OCI-LY7 (cell line): ENCODE measurements around the gene KRT86. TPM values are rescaled to one million over a fixed set of nuclear protein-coding genes. Genes with fewer than 3 reads are reported as not detected.

Experiments used
- BruUV-seq: library from RNA; stranded (reverse); fragments of 400-500 nt; replicated peaks from 2 replicates; lab custom pipeline; 2021; lab: Mats Ljungman, UMichigan
- CTCF ChIA-PET: fragments of 300-600 bp; sonication (Branson Sonifier 250); formaldehyde crosslinking; loops from one replicate; lab custom pipeline; 2022; ENCODE audit warnings: antibody characterized with exemption; ENCODE audit not compliant: unreplicated experiment; lab: Charles Lee
- POLR2A ChIA-PET: fragments of 300-600 bp; sonication (Branson Sonifier 250); formaldehyde crosslinking; loops from one replicate; lab custom pipeline; 2022; ENCODE audit warnings: antibody characterized with exemption; lab: Charles Lee
- DNase-seq: peaks from one replicate; pipeline ENCODE4 v3.0.0-alpha.2; 2015; ENCODE audit warnings: low spot score
- H2AFZ ChIP-seq: fragments of 200-600 bp; sonication (generic), shearing (Covaris generic); 2 replicates; pipeline ENCODE4 v1.6.1; 2014; ENCODE audit warnings: mild to moderate bottlenecking, antibody characterized with exemption, low read length, moderate library complexity
- H3K27ac ChIP-seq: fragments of 200-600 bp; sonication (generic); 2 replicates; pipeline ENCODE4 v1.5.1; 2014; ENCODE audit warnings: mixed run types, low read depth, mild to moderate bottlenecking, moderate library complexity, low read length, inconsistent platforms; ENCODE audit not compliant: poor library complexity, severe bottlenecking
- H3K36me3 ChIP-seq: fragments of 200-600 bp; sonication (generic); 2 replicates; pipeline ENCODE4 v1.6.1; 2014; ENCODE audit warnings: mild to moderate bottlenecking, antibody characterized with exemption, low read length, moderate library complexity, mixed read lengths; ENCODE audit not compliant: insufficient read depth
- H3K4me1 ChIP-seq: fragments of 200-600 bp; sonication (generic); 2 replicates; pipeline ENCODE4 v1.5.1; 2014; ENCODE audit warnings: mild to moderate bottlenecking, low read length; ENCODE audit not compliant: insufficient read depth, poor library complexity, severe bottlenecking
- H3K4me2 ChIP-seq: fragments of 200-600 bp; sonication (generic); 2 replicates; pipeline ENCODE4 v1.6.1; 2014; ENCODE audit warnings: mild to moderate bottlenecking, low read length
- H3K4me3 ChIP-seq: fragments of 200-600 bp; sonication (generic); 2 replicates; pipeline ENCODE4 v1.5.1; 2014; ENCODE audit warnings: mild to moderate bottlenecking, low read depth, low read length; ENCODE audit not compliant: poor library complexity, severe bottlenecking
- H3K79me2 ChIP-seq: fragments of 200-600 bp; sonication (generic); 2 replicates; pipeline ENCODE4 v1.6.1; 2016; ENCODE audit warnings: low read depth, mild to moderate bottlenecking, low read length, moderate library complexity, mixed read lengths; ENCODE audit not compliant: insufficient read depth
- H3K9me2 ChIP-seq: fragments of 200-600 bp; sonication (generic); 2 replicates; pipeline ENCODE4 v1.6.1; 2016; ENCODE audit warnings: mild to moderate bottlenecking, low read length, mixed read lengths; ENCODE audit not compliant: insufficient read depth
- H3K9me3 ChIP-seq: fragments of 200-600 bp; sonication (generic); 2 replicates; pipeline ENCODE4 v1.6.1; 2014; ENCODE audit warnings: mild to moderate bottlenecking, mixed run types, low read length, mixed read lengths
- H4K20me1 ChIP-seq: fragments of 200-600 bp; sonication (generic); 2 replicates; pipeline ENCODE4 v1.6.1; 2014; ENCODE audit warnings: mild to moderate bottlenecking, antibody characterized with exemption, low read length, moderate library complexity, mixed read lengths; ENCODE audit not compliant: insufficient read depth
- CTCF ChIP-seq: fragments of 200-600 bp; sonication (generic); conservative IDR thresholded peaks from 2 replicates; pipeline ENCODE4 v1.5.1; 2014; ENCODE audit warnings: mild to moderate bottlenecking, antibody characterized with exemption, low read length, moderate library complexity, mixed read lengths
- EZH2phosphoT487 ChIP-seq: fragments of 200-600 bp; sonication (generic); IDR thresholded peaks from 2 replicates; pipeline ENCODE4 v1.6.1; 2018; ENCODE audit warnings: low read depth, borderline replicate concordance, mild to moderate bottlenecking, mixed run types, antibody characterized with exemption, low read length, moderate library complexity, mixed read lengths
- intact Hi-C: fragments of 100-400 bp; cut with micrococcal nuclease; formaldehyde crosslinking; loops from one replicate; pipeline ENCODE4 v1.10.0; 2022; ENCODE audit not compliant: unreplicated experiment
- total RNA-seq, 2 experiments: library from RNA; depleted of rRNA in 1 of 2; stranded (reverse); fragments of >200 nt in 1 of 2; shearing (Covaris generic) in 1 of 2; gene quantifications; 2 replicates each; pipeline ENCODE4 v1.2.3, GENCODE V29; 2014 to 2022

The KRT86 gene
- total RNA-seq, 2 experiments from 2014 or later, result not detected

GRCh38 chr12:52332381-52332780, 57.9 kb downstream of the KRT86 start:
- intact Hi-C loops, result no loop called here

GRCh38 chr12:52333321-52333720, 58.9 kb downstream of the KRT86 start:
- no peaks in the 10 kb centered on the region for H3K36me3 ChIP-seq
- H3K4me2 ChIP-seq, result no peak overlapping the region
- no peak for TF ChIP-seq CTCF
- no peak for TF ChIP-seq EZH2phosphoT487
- CTCF ChIA-PET, result no interaction called here
- no peaks in the 10 kb centered on the region for H3K9me2 ChIP-seq
- H3K4me1 ChIP-seq, result no peaks in the 10 kb centered on the region
- H3K79me2 ChIP-seq, result no peaks in the 10 kb centered on the region
- no peaks in the 10 kb centered on the region for H4K20me1 ChIP-seq
- H2AFZ ChIP-seq, result no peak overlapping the region
- intact Hi-C loops, result no loop called here
- H3K9me3 ChIP-seq, result no peaks in the 10 kb centered on the region
- no TSS peak for BruUV-seq
- POLR2A ChIA-PET, result no interaction called here
- H3K4me3 ChIP-seq, result no peak overlapping the region
- DNase-seq, result no peak
- H3K27ac ChIP-seq, result no peak overlapping the region

More at GRCh38 chr12:52332381-52332780, 57.9 kb downstream of the KRT86 start:
- no peaks in the 10 kb centered on the region for H3K79me2 ChIP-seq
- no peak overlapping the region for H3K27ac ChIP-seq
- H3K36me3 ChIP-seq, result no peaks in the 10 kb centered on the region
- no peak overlapping the region for H2AFZ ChIP-seq
- CTCF ChIA-PET, result interaction anchor here (0.6 kb wide), 1 partner anchor 798 kb away, joined by 3 read pairs; no protein-coding TSS in a partner anchor
- no TSS peak for BruUV-seq
- no peaks in the 10 kb centered on the region for H3K9me3 ChIP-seq
- no peak overlapping the region for H3K4me3 ChIP-seq
- H4K20me1 ChIP-seq, result no peaks in the 10 kb centered on the region
- H3K4me1 ChIP-seq, result peaks cover under 1% of the 10 kb centered on the region
- H3K4me2 ChIP-seq, result no peak overlapping the region
- no peaks in the 10 kb centered on the region for H3K9me2 ChIP-seq
- no peak for DNase-seq
- TF ChIP-seq CTCF (no peak), EZH2phosphoT487 (no peak)
- POLR2A ChIA-PET, result interaction anchor here (0.6 kb wide), 1 partner anchor 334 kb away, joined by 5 read pairs; no protein-coding TSS in a partner anchor

GRCh38 chr12:52334185-52334584, 59.7 kb downstream of the KRT86 start:
- TF ChIP-seq CTCF (no peak), EZH2phosphoT487 (no peak)
- no TSS peak for BruUV-seq
- no peak overlapping the region for H3K27ac ChIP-seq
- no peaks in the 10 kb centered on the region for H3K36me3 ChIP-seq
- H3K4me3 ChIP-seq, result no peak overlapping the region
- no peaks in the 10 kb centered on the region for H3K9me2 ChIP-seq
- no peaks in the 10 kb centered on the region for H3K4me1 ChIP-seq
- no peak overlapping the region for H2AFZ ChIP-seq
- no peaks in the 10 kb centered on the region for H4K20me1 ChIP-seq
- POLR2A ChIA-PET, result interaction anchor here (1.1 kb wide), 1 partner anchor 447 kb away, joined by 3 read pairs; no protein-coding TSS in a partner anchor
- intact Hi-C loops, result no loop called here
- DNase-seq, result no peak
- no peaks in the 10 kb centered on the region for H3K9me3 ChIP-seq
- no peak overlapping the region for H3K4me2 ChIP-seq
- CTCF ChIA-PET, result no interaction called here
- H3K79me2 ChIP-seq, result no peaks in the 10 kb centered on the region
